Activated CD4-positive, alpha-beta T cell treated with anti-CD3 and anti-CD28 coated beads, Interleukin-2, Interleukin-4, amounts not matched to agents 100 ng/mL and 50 ng/mL, durations not matched to agents 16 hours and 8 hours (primary cell): ENCODE measurements around the gene PIK3CD.
"Not testable (repeated sequence)": the region's sequence is repeated elsewhere in the genome, so short reads cannot be mapped to it uniquely, and the experiment has no call there.

Experiments used
- DNase-seq: peaks from one replicate; pipeline ENCODE4 v3.0.0-alpha.2; 2020; ENCODE audit warnings: low spot score

PIK3CD gene

GRCh38 chr1:9736241-9736640 lies 84.7 kb downstream of the PIK3CD start:
- no peak for DNase-seq

- no peak for DNase-seq
These were observed 85.5 kb downstream of the PIK3CD start for GRCh38 chr1:9737057-9737456.

- DNase-seq: no peak
These were observed 86.1 kb downstream of the PIK3CD start for GRCh38 chr1:9737671-9738070.

- DNase-seq: no peak
These were observed 92.7 kb downstream of the PIK3CD start for GRCh38 chr1:9744106-9744799.

- no peak for DNase-seq
These were observed 94.7 kb downstream of the PIK3CD start for GRCh38 chr1:9746211-9746610.

GRCh38 chr1:9746651-9747050 lies 95.1 kb downstream of the PIK3CD start:
- DNase-seq: no peak

DNA sequence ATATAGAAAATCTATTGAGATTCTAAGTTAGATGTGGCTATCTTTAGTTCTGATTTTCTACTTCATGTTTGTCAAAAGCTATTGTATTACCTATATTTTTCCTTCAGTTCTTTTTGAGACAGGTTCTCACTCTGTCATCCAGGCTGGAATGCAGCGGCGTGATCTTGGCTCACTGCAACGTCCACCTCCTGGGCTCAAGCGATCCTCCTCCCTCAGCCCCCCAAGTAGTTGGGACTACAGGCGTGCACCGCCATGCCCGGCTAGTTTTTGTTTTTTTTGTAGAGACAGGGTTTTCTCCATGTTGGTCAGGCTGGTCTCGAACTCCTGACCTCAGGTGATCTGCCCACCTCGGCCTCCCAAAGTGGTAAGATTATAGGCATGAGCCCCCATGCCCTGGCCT lies 96.9 kb downstream of the PIK3CD start:
- DNase-seq: not testable (repeated sequence)

DNA sequence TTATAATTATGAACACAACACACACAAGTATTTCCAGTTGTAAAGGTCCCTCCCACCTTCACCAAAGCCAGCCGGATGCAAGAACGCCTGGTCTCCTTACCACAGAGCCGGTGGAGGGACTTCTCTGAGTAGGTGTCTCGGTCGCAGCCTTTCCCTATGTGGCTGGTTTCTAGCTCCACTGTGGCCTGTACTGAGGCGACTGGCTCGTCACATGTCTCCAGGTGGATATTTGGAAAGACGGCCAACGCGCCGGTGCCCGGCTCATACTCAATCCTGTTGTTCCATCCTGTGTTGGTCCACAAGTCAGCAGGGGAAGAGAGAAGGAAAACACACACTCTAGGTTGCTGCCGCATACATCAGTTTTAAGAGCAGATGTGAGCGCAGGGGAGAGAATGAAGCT lies 97.8 kb downstream of the PIK3CD start:
- DNase-seq: no peak

- no peak for DNase-seq
These were observed 100.4 kb downstream of the PIK3CD start for GRCh38 chr1:9751971-9752370.

DNA sequence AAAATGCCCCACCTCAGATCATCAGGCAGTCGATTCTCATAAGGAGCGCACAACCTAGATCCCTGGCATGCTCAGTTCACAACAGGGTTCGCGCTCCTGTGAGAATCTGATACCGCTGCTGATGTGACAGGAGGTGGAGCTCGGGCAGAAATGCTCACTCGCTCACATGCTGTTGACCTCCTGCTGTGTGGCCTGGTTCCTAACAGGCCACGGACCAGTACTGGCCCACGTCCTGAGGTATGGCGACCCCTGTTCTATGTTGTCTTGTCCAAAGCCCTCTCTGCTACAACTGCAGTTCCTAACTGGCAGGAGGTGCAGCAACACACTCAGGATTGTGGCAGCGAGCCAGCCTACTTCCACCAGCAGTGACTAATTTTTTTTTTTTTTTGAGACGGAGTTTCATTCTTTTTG lies 101.6 kb downstream of the PIK3CD start:
- no peak for DNase-seq

GRCh38 chr1:9755441-9755995 lies 104.0 kb downstream of the PIK3CD start:
- no peak for DNase-seq

DNA sequence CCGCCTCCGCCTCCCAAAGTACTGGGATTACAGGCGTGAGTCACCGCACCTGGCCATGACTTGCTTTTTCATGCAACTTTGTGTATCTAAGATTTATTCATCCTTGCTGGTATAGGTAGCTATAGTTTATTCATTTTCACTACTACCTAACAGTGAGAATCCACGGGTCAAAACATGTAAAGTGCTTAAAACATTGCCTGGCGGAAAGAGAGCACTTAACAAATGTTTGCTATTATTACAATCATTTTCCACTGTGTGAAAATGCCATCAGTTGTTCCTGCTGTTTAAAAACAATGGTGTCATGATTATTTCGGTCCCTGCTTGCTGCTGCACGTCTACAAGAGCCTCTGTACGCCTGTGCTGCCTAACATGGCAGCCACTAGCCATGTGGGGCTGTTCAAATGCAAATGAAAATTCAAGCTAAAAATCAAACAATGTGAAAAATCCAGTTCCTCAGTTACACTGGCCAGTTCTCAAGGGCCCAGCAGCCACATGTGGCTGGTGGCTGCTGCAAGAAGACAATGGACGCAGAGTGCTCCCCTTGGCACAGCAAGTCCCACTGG lies 107.1 kb downstream of the PIK3CD start:
- DNase-seq: no peak

DNA sequence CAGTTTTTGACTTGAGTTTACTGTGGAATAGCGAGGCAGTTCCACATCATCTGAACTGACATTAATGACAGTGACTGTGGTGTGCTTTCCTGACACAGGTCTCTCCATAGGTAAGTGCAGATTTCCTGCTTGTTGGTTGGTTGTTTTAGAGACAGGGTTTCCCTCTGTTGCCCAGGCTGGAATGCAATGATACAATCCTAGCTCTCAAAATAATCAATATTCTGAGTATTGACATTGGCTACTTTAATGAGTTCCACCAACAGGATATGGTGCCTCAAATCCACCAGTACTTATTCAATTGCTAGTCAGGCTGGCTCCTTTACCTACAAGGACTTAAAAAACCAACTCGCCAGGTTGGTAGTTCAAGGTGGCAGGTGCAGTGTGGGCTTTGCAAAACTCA lies 108.4 kb downstream of the PIK3CD start:
- no peak for DNase-seq

DNA sequence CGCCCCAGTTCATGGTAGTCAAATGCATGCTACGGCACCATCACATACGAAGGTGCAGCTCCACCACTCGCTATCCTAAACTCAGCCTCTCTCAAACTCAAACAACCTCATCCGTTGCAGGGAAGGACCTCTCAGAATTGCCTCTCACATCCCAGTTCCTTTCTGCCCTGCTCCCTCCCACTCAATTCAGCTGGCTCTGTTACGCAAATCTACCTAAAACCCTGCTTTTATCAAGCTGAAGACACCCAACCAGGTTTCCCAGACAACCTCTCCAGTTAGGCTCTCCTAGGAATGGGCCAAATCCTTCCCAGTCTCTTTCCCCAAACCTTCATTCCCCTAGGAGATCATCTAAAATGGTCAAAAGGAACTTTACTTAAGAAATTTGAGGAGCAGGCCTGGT lies 109.3 kb downstream of the PIK3CD start:
- DNase-seq: no peak

DNA sequence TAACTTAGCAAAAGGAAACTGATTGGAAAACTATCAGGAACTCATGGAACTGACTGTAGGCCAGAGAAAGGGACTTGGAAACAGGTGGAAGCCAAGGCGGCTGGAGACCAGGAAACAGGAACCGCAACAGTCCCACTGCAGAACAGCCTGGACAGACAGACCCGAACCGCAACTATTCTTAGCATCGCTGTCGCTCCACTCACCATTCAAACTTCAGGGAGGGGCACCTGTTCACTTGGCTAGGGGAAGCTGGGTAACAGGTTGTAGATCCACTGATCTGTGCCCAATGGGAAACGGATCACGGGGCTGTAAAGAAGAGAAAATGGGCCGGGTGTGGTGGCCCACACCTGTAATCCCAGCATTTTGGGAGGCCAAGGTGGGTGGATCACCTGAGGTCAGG lies 110.3 kb downstream of the PIK3CD start:
- DNase-seq: no peak

DNA sequence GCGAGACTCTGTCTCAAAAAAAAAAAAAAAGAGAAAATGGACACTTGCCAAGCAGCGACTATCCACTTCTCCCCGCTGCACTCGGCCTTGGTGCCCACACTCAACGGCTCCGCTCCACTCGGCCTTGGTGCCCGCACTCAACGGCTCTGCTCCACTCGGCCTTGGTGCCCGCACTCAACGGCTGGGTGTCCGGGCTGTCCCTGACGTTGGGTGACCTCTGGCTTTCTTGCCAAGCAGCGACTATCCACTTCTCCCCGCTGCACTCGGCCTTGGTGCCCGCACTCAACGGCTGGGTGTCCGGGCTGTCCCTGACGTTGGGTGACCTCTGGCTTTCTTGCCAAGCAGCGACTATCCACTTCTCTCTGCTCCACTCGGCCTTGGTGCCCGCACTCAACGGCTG lies 110.9 kb downstream of the PIK3CD start:
- not testable (repeated sequence) for DNase-seq

DNA sequence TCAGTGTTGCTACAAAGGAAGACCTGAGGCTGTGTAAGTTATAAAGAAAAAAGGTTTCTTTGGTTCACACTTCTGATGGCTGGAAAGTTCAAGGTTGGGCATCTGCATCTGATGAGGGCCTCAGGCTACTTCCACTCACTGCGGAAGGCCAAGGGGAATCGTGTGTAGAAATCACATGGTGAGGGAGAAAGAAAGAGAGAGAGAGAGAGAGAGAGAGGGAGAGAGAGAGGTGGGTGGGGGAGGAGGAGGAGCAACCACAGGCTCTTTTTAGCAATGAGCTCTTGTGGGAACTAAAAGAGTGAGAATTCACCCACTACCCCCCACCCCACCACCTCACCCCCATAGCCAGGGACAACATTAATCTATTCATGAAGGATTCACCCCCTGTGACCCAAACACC lies 112.4 kb downstream of the PIK3CD start:
- DNase-seq: no peak

DNA sequence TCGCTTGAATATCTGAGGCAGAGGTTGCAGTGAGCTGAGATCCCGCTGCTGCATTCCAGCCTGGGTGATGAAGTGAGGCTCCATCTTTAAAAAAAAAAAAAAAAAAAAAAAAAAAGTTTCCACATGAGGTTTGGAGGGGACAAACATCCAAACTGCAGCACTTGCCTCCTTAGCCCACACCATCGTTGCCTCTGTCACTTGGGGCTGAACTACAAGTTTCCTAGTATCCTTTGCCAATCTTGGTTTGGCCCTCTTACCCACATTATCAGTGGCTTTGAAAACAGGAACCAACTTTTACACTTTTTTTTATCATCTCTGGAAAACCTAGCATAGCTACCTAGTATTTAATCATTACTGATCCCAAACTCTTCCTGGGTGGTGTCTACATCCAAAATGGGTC lies 113.0 kb downstream of the PIK3CD start:
- no peak for DNase-seq

- no peak for DNase-seq
These were observed 115.4 kb downstream of the PIK3CD start for GRCh38 chr1:9766759-9767442.

DNA sequence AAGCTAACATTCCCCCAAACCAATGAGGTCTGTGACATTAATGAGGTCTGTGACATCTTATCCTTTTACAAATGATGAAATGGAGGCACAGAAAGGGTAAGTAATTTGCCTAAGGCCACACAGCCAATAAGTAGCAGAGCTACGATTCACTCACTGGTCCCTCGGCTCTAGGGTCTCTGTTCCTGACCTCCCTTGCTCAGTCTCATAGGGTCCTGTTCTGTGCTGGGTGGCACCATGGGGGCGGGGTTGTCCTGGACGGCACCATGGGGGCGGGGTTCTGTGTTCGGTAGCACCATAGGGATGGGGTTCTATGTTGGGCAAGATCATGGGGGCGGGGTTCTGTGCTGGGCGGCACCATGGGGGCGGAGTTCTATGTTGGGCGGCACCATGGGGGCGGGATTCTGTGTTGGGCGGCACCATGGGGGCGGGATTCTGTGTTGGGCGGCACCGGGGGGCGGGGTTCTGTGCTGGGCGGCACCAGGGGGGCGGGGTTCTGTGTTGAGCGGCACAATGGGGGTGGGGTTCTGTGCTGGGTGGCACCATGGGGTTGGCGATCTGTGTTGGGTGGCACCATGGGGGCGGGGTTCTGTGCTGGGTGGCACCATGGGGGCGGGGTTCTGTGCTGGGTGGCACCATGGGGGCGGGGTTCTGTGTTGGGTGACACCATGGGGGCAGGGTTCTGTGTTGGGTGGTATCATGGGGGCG lies 116.6 kb downstream of the PIK3CD start:
- peak; percentile 33 for DNase-seq

DNA sequence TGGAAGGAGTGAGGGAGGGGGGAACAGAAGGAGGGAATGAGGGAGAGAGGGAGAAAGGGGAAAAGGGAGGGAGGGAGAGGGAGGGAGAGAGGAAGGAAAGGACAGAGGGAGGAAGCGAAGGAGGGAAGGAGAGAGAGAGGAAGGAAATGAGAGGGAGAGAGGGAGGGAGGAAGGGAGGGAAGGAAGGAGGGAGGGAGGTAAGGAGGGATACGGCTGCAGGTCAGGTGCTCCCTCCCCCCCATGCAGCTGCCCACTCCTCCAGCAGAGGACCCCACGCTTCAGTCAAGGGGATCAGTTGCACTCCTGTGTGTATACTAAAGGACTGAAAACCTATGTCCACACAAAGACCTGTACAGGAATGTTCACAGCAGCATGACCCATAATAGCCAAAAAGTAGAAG lies 117.5 kb downstream of the PIK3CD start:
- no peak for DNase-seq

- no peak for DNase-seq
These were observed 118.8 kb downstream of the PIK3CD start for GRCh38 chr1:9770298-9770697.
